Neural cell (in vitro differentiated cells): ENCODE measurements around the gene RNPEPL1.

Experiments used
- EP300 ChIP-seq: fragments of 450-650 bp; conservative IDR thresholded peaks from 2 replicates; pipeline ENCODE4 v1.6.1; 2014; ENCODE audit warnings: antibody characterized with exemption, mild to moderate bottlenecking, moderate library complexity; ENCODE audit not compliant: poor library complexity, severe bottlenecking
- EZH2 ChIP-seq: fragments of 200-600, 300-800 bp; shearing (Covaris generic), sonication (generic); IDR thresholded peaks from 2 replicates; pipeline ENCODE4 v1.6.1; 2014; ENCODE audit warnings: antibody characterized with exemption, low read length, borderline replicate concordance, mild to moderate bottlenecking; ENCODE audit not compliant: insufficient read depth, poor library complexity, severe bottlenecking
- TF ChIP-seq, protein P1 (sequence below): fragments of 450-650 bp; IDR thresholded peaks from 2 replicates; pipeline ENCODE4 v1.5.1; 2014; ENCODE audit warnings: antibody characterized with exemption, mild to moderate bottlenecking, moderate library complexity; ENCODE audit not compliant: poor library complexity, severe bottlenecking

DNA sequence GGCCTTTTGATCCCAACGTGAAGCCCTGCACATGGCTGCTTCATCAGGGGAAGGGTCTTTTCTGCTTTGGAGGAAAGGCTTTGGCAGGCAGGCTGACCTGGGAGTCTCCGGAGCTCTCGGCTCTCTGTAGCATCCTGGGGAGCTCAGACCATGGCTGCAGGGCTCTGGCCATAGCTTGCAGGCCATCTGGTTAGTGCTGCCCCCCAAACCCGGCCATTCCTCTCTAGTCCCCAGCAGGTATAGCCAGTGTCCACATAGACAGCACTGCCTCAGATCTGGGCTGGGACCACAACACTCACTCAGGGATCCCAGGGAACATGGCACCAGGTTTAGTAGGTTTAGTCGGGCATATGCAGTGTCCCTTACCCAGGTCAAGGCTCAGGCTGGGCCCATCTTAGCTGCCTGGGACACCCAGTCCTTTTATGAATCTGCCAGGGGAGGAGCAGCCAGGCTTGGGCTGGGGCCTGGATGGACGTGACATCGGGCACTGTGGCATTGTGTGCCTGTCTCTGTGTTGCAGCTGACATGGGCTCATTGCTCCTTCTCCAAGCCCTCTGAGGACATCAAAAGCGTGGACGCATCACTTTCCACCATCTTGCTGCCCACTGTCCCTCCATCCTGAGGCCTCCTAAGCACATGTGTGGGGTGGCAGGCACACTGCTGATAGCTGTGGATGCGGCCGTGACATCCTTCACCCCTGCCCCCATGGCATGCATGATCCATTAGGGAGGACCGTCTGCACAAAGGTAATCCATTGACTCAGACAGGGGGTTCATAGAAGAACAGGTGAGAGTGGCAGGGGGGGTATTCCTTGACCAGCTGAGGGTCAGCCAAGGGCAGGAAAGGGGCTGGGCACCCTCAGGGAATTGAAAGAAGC, 37.8 kb downstream of the RNPEPL1 start:
- TF ChIP-seq, protein P1, sequence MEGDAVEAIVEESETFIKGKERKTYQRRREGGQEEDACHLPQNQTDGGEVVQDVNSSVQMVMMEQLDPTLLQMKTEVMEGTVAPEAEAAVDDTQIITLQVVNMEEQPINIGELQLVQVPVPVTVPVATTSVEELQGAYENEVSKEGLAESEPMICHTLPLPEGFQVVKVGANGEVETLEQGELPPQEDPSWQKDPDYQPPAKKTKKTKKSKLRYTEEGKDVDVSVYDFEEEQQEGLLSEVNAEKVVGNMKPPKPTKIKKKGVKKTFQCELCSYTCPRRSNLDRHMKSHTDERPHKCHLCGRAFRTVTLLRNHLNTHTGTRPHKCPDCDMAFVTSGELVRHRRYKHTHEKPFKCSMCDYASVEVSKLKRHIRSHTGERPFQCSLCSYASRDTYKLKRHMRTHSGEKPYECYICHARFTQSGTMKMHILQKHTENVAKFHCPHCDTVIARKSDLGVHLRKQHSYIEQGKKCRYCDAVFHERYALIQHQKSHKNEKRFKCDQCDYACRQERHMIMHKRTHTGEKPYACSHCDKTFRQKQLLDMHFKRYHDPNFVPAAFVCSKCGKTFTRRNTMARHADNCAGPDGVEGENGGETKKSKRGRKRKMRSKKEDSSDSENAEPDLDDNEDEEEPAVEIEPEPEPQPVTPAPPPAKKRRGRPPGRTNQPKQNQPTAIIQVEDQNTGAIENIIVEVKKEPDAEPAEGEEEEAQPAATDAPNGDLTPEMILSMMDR = no peak
- TF ChIP-seq EZH2 (no peak), EP300 (no peak)
